HEK293 (cell line): ENCODE measurements around the gene PNPLA2.

Experiments
- CTCF ChIA-PET: fragments of 350-600 bp; formaldehyde crosslinking; extraction: SDS; loops from one replicate; lab custom pipeline; 2021; ENCODE audit warnings: antibody characterized with exemption; lab: Yijun Ruan, JAX
- POLR2A ChIA-PET: fragments of 300-600 bp; formaldehyde crosslinking; extraction: SDS; loops from one replicate; lab custom pipeline; 2020; ENCODE audit warnings: antibody characterized with exemption, inconsistent platforms; lab: Yijun Ruan, JAX
- H3K27ac ChIP-seq: fragments of 200-500 bp; sonication (Bioruptor generic); 2 replicates; pipeline ENCODE4 v1.5.1; 2014; ENCODE audit warnings: low read depth, low read length, control low read depth, inconsistent platforms; ENCODE audit errors: extremely low read depth
- H3K36me3 ChIP-seq, 2 experiments: fragments of 200-500 bp in 1 of 2; sonication (Bioruptor generic) in 1 of 2; 1 replicate in 1 of 2; 2 replicates in 1 of 2; pipeline ENCODE4 v1.5.1; 2014 to 2017; ENCODE audit warnings: inconsistent platforms in 2 of 2, low read length in 2 of 2; ENCODE audit not compliant: control insufficient read depth in 2 of 2, insufficient read depth in 1 of 2
- H3K4me1 ChIP-seq: fragments of 200-500 bp; sonication (Bioruptor generic); 2 replicates; pipeline ENCODE4 v1.5.1; 2014; ENCODE audit warnings: mild to moderate bottlenecking, low read length, inconsistent platforms; ENCODE audit not compliant: control insufficient read depth, insufficient read depth
- H3K4me3 ChIP-seq: 2 replicates; pipeline ENCODE4 v1.5.1; 2011; ENCODE audit warnings: low read depth, mild to moderate bottlenecking, control low read depth, low read length, moderate library complexity
- H3K9me3 ChIP-seq: fragments of 200-500 bp; sonication (Bioruptor generic); 2 replicates; pipeline ENCODE4 v1.5.1; 2014; ENCODE audit warnings: low read depth, low read length, inconsistent platforms; ENCODE audit not compliant: control insufficient read depth, insufficient read depth
- GLI4 ChIP-seq: fragments of 450-650 bp; formaldehyde crosslinking; IDR thresholded peaks from 2 replicates; pipeline ENCODE4 v1.5.1; 2016; ENCODE audit warnings: missing biosample characterization, missing genetic modification characterization
- GLIS2 ChIP-seq: fragments of 450-650 bp; formaldehyde crosslinking; IDR thresholded peaks from 2 replicates; pipeline ENCODE4 v1.5.1; 2016; ENCODE audit warnings: missing biosample characterization, missing genetic modification characterization
- HOXD13 ChIP-seq: sonication (generic); formaldehyde crosslinking; IDR thresholded peaks from 2 replicates; pipeline ENCODE4 v1.8.0; 2022; ENCODE audit warnings: missing genetic modification reagents, borderline replicate concordance
- KLF9 ChIP-seq: fragments of 450-650 bp; formaldehyde crosslinking; IDR thresholded peaks from 2 replicates; pipeline ENCODE4 v1.5.1; 2016; ENCODE audit warnings: missing biosample characterization, missing genetic modification characterization, low read depth
- SCRT1 ChIP-seq: fragments of 450-650 bp; formaldehyde crosslinking; IDR thresholded peaks from 2 replicates; pipeline ENCODE4 v1.5.1; 2016; ENCODE audit warnings: missing biosample characterization, missing genetic modification characterization, borderline replicate concordance
- SCRT2 ChIP-seq: fragments of 450-650 bp; formaldehyde crosslinking; IDR thresholded peaks from 2 replicates; pipeline ENCODE4 v1.5.1; 2016; ENCODE audit warnings: missing biosample characterization, missing genetic modification characterization
- ZNF140 ChIP-seq: fragments of 450-650 bp; formaldehyde crosslinking; IDR thresholded peaks from 2 replicates; pipeline ENCODE4 v1.5.1; 2016; ENCODE audit warnings: missing biosample characterization, missing genetic modification characterization
- ZNF501 ChIP-seq: fragments of 450-650 bp; formaldehyde crosslinking; IDR thresholded peaks from 2 replicates; pipeline ENCODE4 v1.5.1; 2016; ENCODE audit warnings: missing biosample characterization, missing genetic modification characterization
- ZNF549 ChIP-seq: fragments of 450-650 bp; IDR thresholded peaks from 2 replicates; pipeline ENCODE4 v1.5.1; 2018; ENCODE audit warnings: missing biosample characterization, missing genetic modification characterization, mild to moderate bottlenecking, inconsistent platforms, moderate library complexity
- ZNF561 ChIP-seq: fragments of 450-650 bp; IDR thresholded peaks from 2 replicates; pipeline ENCODE4 v1.5.1; 2018; ENCODE audit warnings: missing biosample characterization, missing genetic modification characterization, borderline replicate concordance
- ZNF677 ChIP-seq: fragments of 450-650 bp; IDR thresholded peaks from 2 replicates; pipeline ENCODE4 v1.5.0; 2018; ENCODE audit warnings: missing biosample characterization, mild to moderate bottlenecking, missing genetic modification characterization, moderate library complexity
- ZNF792 ChIP-seq: fragments of 450-650 bp; formaldehyde crosslinking; IDR thresholded peaks from 2 replicates; pipeline ENCODE4 v1.5.1; 2016; ENCODE audit warnings: missing biosample characterization, missing genetic modification characterization
- ZXDB ChIP-seq: fragments of 450-650 bp; formaldehyde crosslinking; IDR thresholded peaks from 2 replicates; pipeline ENCODE4 v1.5.1; 2016; ENCODE audit warnings: missing biosample characterization, missing genetic modification characterization
- TF ChIP-seq, protein P1 (sequence below): fragments of 450-650 bp; formaldehyde crosslinking; IDR thresholded peaks from 2 replicates; pipeline ENCODE4 v1.5.1; 2016; ENCODE audit warnings: missing biosample characterization, missing genetic modification characterization
- TF ChIP-seq, protein P2 (sequence below): fragments of 450-650 bp; formaldehyde crosslinking; IDR thresholded peaks from 2 replicates; pipeline ENCODE4; 2016; ENCODE audit warnings: missing biosample characterization, missing genetic modification characterization
- TF ChIP-seq, protein P3 (sequence below): fragments of 450-650 bp; formaldehyde crosslinking; IDR thresholded peaks from 2 replicates; pipeline ENCODE4 v1.5.1; 2016; ENCODE audit warnings: missing biosample characterization, missing genetic modification characterization
- TF ChIP-seq, protein P4 (sequence below): fragments of 450-650 bp; formaldehyde crosslinking; conservative IDR thresholded peaks from 2 replicates; pipeline ENCODE4 v1.5.1; 2016; ENCODE audit warnings: low read depth, missing biosample characterization, missing genetic modification characterization
- TF ChIP-seq, protein P5 (sequence below): fragments of 450-650 bp; formaldehyde crosslinking; IDR thresholded peaks from 2 replicates; pipeline ENCODE4 v1.5.1; 2016; ENCODE audit warnings: missing biosample characterization, missing genetic modification characterization

The PNPLA2 gene

DNA sequence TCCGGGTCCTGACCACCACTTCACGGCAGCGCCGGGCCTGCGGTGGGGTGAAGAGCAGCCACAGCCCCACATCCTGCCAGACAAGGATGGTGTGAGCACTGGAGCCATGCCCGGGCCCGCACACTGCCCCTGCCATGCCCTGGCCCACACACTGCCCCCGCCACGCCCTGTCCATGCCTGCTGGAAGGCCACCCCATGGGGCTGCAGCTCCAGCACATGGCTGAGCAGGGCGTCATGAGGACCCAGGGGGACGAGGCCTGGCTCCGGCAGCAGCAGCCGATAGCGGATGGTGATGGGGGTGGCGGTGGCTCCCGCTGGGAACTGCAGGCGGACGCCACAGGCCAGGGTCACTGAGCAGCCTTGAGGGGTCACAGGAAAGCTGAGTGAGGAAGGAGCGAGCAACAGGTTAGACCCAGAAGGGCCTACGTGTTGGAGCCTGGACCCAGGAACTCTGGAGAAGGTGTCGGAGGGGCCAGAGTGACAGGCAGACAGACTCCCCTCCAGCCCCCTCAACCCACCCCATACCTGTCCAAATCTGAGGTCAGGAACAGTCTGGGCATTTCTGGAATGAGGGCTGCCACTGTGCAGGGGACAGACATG, 16.6 kb upstream of the PNPLA2 start:
- Histone ChIP-seq H3K36me3 (peaks cover 0 to 54% of the 10 kb centered on the region in 2 experiments; a peak in 1 of 3 replicates), H3K9me3 (no peaks in the 10 kb centered on the region), H3K4me1 (no peaks in the 10 kb centered on the region), H3K4me3 (no peak overlapping the region), H3K27ac (no peak overlapping the region)
- ChIA-PET CTCF (interaction anchor here (0.5 kb wide), 1 partner anchor 47 kb away, joined by 3 read pairs; no protein-coding TSS in a partner anchor), POLR2A (no interaction called here)
- TF ChIP-seq SCRT2 (tag by site-specific recombination) = peak; percentile 78
- TF ChIP-seq, protein P1, sequence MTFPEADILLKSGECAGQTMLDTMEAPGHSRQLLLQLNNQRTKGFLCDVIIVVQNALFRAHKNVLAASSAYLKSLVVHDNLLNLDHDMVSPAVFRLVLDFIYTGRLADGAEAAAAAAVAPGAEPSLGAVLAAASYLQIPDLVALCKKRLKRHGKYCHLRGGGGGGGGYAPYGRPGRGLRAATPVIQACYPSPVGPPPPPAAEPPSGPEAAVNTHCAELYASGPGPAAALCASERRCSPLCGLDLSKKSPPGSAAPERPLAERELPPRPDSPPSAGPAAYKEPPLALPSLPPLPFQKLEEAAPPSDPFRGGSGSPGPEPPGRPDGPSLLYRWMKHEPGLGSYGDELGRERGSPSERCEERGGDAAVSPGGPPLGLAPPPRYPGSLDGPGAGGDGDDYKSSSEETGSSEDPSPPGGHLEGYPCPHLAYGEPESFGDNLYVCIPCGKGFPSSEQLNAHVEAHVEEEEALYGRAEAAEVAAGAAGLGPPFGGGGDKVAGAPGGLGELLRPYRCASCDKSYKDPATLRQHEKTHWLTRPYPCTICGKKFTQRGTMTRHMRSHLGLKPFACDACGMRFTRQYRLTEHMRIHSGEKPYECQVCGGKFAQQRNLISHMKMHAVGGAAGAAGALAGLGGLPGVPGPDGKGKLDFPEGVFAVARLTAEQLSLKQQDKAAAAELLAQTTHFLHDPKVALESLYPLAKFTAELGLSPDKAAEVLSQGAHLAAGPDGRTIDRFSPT (tag by site-specific recombination) = peak; percentile 67; the same call in 1 of the 2 replicates
- no peak for TF ChIP-seq ZNF792 (tag by site-specific recombination)
- TF ChIP-seq, protein P2, sequence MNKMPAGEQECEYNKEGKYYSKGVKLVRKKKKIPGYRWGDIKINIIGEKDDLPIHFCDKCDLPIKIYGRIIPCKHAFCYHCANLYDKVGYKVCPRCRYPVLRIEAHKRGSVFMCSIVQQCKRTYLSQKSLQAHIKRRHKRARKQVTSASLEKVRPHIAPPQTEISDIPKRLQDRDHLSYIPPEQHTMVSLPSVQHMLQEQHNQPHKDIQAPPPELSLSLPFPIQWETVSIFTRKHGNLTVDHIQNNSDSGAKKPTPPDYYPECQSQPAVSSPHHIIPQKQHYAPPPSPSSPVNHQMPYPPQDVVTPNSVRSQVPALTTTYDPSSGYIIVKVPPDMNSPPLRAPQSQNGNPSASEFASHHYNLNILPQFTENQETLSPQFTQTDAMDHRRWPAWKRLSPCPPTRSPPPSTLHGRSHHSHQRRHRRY = no peak
- peak; percentile 70; the same call in 1 of the 2 replicates for TF ChIP-seq SCRT1 (tag by site-specific recombination)
- no peak for TF ChIP-seq ZNF561 (tag by site-specific recombination)
- 0 out of 2 replicates have a peak, but pooled peaks have one; percentile 11 for TF ChIP-seq GLIS2

DNA sequence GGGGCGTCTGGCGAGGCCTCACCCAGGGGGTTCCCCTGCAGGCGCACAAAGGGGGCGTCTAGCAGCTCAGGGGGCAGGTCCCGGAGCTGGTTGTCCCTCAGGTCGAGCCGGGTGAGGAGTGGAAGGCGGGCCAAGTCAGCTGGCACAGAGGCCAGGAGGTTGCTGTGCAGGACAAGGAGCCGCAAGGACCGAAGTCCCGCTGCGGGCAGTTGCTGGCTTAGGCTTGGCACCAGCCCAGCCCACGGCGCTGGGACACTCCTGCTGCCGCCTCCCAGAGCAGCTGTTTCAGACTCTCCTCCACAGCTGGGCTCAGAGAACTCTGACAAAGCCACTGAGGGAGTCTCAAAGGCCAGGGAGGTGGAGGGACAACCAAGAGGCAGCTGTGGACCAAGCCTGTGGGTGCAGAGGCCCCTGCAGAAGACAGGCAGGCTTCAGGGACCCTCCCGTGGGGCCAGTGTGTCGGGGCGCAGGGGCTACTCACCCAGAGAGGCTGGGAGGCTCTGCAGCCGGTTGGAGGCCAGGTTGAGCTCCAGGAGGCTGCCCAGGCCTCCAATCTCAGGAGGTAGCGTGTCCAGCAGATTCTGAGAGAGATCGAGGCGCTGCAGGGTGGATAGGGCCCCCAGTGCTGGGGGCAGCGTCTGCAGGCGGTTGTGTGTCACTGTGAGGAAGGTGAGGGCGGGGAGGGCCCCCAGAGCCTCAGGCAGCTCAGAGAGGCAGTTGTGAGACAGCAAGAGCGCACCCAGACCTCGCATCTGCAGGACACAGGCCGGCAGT, 15.8 kb upstream of the PNPLA2 start:
- no peaks in the 10 kb centered on the region for H3K4me1 ChIP-seq
- no peaks in the 10 kb centered on the region for H3K9me3 ChIP-seq
- H3K27ac ChIP-seq = no peak overlapping the region
- 0 out of 2 replicates have a peak overlapping the region, but pooled peaks have one; percentile 60 for H3K4me3 ChIP-seq
- CTCF ChIA-PET = interaction anchor here (0.5 kb wide), 1 partner anchor 46 kb away, joined by 3 read pairs; no protein-coding TSS in a partner anchor
- POLR2A ChIA-PET = interaction anchor here (0.6 to 5.2 kb wide), 2 partner anchors 15 to 255 kb away, joined by 4 to 42 read pairs; partner anchors contain the start of gene PNPLA2
- peaks cover 0 to 54% of the 10 kb centered on the region in 2 experiments; a peak in 1 of 3 replicates for H3K36me3 ChIP-seq
- TF ChIP-seq ZNF549 (tag by site-specific recombination) = no peak
- TF ChIP-seq ZXDB (tag by site-specific recombination) = no peak

DNA sequence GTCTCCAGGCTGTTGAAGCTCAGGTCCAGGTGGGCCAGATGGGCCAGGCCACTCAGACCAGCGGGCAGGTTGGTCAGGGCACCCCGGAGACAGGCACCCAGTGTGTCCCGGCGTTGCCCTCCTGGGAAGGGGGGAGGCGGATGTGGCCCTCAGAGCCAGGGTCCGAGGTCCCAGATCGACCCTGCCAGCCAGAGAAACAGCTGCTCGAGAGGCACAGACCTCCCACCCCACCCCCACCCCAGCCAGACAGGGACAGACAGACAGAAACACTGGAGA, 15.3 kb upstream of the PNPLA2 start:
- ChIA-PET POLR2A (interaction anchor here (0.6 to 5.2 kb wide), 3 partner anchors 14 to 28 kb away, joined by 3 to 42 read pairs (median 5); partner anchors contain the start of gene PNPLA2), CTCF (interaction anchor here (1.1 kb wide), 1 partner anchor 35 kb away, joined by 3 read pairs; no protein-coding TSS in a partner anchor)
- Histone ChIP-seq H3K4me1 (no peaks in the 10 kb centered on the region), H3K36me3 (peaks cover 0 to 54% of the 10 kb centered on the region in 2 experiments; a peak in 1 of 3 replicates), H3K9me3 (no peaks in the 10 kb centered on the region), H3K4me3 (peak overlapping the region; percentile 60), H3K27ac (peak overlapping the region; percentile 18; the same call in 1 of the 2 replicates)
- TF ChIP-seq ZNF140 (tag by site-specific recombination) = no peak
- no peak for TF ChIP-seq ZNF501
- TF ChIP-seq, protein P3, sequence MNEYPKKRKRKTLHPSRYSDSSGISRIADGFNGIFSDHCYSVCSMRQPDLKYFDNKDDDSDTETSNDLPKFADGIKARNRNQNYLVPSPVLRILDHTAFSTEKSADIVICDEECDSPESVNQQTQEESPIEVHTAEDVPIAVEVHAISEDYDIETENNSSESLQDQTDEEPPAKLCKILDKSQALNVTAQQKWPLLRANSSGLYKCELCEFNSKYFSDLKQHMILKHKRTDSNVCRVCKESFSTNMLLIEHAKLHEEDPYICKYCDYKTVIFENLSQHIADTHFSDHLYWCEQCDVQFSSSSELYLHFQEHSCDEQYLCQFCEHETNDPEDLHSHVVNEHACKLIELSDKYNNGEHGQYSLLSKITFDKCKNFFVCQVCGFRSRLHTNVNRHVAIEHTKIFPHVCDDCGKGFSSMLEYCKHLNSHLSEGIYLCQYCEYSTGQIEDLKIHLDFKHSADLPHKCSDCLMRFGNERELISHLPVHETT = no peak
- TF ChIP-seq HOXD13 (CRISPR knock-in tag) = no peak
- no peak for TF ChIP-seq GLI4
- TF ChIP-seq, protein P4, sequence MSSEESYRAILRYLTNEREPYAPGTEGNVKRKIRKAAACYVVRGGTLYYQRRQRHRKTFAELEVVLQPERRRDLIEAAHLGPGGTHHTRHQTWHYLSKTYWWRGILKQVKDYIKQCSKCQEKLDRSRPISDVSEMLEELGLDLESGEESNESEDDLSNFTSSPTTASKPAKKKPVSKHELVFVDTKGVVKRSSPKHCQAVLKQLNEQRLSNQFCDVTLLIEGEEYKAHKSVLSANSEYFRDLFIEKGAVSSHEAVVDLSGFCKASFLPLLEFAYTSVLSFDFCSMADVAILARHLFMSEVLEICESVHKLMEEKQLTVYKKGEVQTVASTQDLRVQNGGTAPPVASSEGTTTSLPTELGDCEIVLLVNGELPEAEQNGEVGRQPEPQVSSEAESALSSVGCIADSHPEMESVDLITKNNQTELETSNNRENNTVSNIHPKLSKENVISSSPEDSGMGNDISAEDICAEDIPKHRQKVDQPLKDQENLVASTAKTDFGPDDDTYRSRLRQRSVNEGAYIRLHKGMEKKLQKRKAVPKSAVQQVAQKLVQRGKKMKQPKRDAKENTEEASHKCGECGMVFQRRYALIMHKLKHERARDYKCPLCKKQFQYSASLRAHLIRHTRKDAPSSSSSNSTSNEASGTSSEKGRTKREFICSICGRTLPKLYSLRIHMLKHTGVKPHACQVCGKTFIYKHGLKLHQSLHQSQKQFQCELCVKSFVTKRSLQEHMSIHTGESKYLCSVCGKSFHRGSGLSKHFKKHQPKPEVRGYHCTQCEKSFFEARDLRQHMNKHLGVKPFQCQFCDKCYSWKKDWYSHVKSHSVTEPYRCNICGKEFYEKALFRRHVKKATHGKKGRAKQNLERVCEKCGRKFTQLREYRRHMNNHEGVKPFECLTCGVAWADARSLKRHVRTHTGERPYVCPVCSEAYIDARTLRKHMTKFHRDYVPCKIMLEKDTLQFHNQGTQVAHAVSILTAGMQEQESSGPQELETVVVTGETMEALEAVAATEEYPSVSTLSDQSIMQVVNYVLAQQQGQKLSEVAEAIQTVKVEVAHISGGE (tag by site-specific recombination) = no peak
- no peak for TF ChIP-seq ZNF677
- TF ChIP-seq, protein P5, sequence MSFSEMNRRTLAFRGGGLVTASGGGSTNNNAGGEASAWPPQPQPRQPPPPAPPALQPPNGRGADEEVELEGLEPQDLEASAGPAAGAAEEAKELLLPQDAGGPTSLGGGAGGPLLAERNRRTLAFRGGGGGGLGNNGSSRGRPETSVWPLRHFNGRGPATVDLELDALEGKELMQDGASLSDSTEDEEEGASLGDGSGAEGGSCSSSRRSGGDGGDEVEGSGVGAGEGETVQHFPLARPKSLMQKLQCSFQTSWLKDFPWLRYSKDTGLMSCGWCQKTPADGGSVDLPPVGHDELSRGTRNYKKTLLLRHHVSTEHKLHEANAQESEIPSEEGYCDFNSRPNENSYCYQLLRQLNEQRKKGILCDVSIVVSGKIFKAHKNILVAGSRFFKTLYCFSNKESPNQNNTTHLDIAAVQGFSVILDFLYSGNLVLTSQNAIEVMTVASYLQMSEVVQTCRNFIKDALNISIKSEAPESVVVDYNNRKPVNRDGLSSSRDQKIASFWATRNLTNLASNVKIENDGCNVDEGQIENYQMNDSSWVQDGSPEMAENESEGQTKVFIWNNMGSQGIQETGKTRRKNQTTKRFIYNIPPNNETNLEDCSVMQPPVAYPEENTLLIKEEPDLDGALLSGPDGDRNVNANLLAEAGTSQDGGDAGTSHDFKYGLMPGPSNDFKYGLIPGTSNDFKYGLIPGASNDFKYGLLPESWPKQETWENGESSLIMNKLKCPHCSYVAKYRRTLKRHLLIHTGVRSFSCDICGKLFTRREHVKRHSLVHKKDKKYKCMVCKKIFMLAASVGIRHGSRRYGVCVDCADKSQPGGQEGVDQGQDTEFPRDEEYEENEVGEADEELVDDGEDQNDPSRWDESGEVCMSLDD = no peak
- no peak for TF ChIP-seq KLF9 (tag by site-specific recombination)
